ENCODE measurements around the gene PRDM16.

DNA sequence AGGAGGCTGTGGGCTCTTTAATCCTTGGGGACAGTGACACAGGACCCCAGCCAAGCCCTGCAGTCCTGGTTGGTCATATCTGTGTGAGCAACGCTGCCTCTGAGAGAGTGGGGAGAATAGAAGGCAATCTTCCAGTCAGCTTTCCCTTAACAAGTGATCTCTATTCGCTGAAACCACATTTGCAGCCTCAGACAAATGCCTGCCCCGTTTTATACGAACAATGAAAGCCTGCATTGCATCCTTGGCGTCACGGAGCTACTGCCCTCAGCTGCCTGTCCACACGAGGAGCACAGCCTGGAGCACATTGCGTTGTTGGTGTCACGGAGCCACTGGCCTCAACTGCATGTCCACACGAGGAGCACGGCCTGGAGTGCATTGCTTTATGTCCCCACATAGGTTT, 235.2 kb downstream of the PRDM16 start:
- TF ChIP-seq ZNF331 (CRISPR knock-in tag; IDR thresholded peaks at IDR 0.05; ENCODE audit: low read depth) (no peak), POLR2AphosphoS5 (IDR thresholded peaks at IDR 0.05; ENCODE audit: low read depth) (no peak), ZNF114 (CRISPR knock-in tag; IDR thresholded peaks at IDR 0.05) (no peak)

All from GM23338 (cell line).